Stimulated activated CD8-positive, alpha-beta memory T cell treated with anti-CD3 and anti-CD28 coated beads, Interleukin-7, amount 100 ng/mL, for 24 hours (primary cell): ENCODE measurements around the gene INPP5F.
"Not testable (repeated sequence)": the region's sequence is repeated elsewhere in the genome, so short reads cannot be mapped to it uniquely, and the experiment has no call there.

Source experiments
- DNase-seq: peaks from one replicate; pipeline ENCODE4 v3.0.0-alpha.2; 2020; ENCODE audit warnings: low read depth

INPP5F gene

GRCh38 chr10:119705434-119705831 lies 20.4 kb upstream of the INPP5F start:
- DNase-seq, result no peak

GRCh38 chr10:119706521-119707278 lies 19.1 kb upstream of the INPP5F start:
- no peak for DNase-seq

- DNase-seq, result peak; percentile 36
These were observed 18.5 kb upstream of the INPP5F start for GRCh38 chr10:119707331-119707730.

GRCh38 chr10:119710935-119711334 lies 14.9 kb upstream of the INPP5F start:
- not testable (repeated sequence) for DNase-seq

- DNase-seq, result no peak
These were observed 11.9 kb upstream of the INPP5F start for GRCh38 chr10:119713744-119714483.

- DNase-seq, result no peak
These were observed 11.4 kb upstream of the INPP5F start for GRCh38 chr10:119714484-119714816.

GRCh38 chr10:119715628-119716505 lies 10.0 kb upstream of the INPP5F start:
- no peak for DNase-seq

- no peak for DNase-seq
These were observed 2.7 kb upstream of the INPP5F start for GRCh38 chr10:119723161-119723560.

- no peak for DNase-seq
These were observed 2.2 kb upstream of the INPP5F start for GRCh38 chr10:119723624-119724023.

GRCh38 chr10:119724593-119725516 lies 995 bp upstream of the INPP5F start:
- DNase-seq, result no peak

- DNase-seq, result no peak
These were observed 378 bp upstream of the INPP5F start for GRCh38 chr10:119725517-119725827.

GRCh38 chr10:119726676-119727261 lies 919 bp downstream of the INPP5F start:
- no peak for DNase-seq

- no peak for DNase-seq
These were observed 2.4 kb downstream of the INPP5F start for GRCh38 chr10:119728172-119728800.

- DNase-seq, result no peak
These were observed 8.8 kb downstream of the INPP5F start for GRCh38 chr10:119734396-119735332.

- no peak for DNase-seq
These were observed 9.6 kb downstream of the INPP5F start for GRCh38 chr10:119735451-119735850.

- no peak for DNase-seq
These were observed 10.4 kb downstream of the INPP5F start for GRCh38 chr10:119736220-119736619.

GRCh38 chr10:119737039-119737663 lies 11.3 kb downstream of the INPP5F start:
- no peak for DNase-seq

- DNase-seq, result no peak
These were observed 12.0 kb downstream of the INPP5F start for GRCh38 chr10:119737823-119738222.

- no peak for DNase-seq
These were observed 13.1 kb downstream of the INPP5F start for GRCh38 chr10:119738962-119739361.
